Neural crest cell (in vitro differentiated cells): ENCODE data around the gene ABHD17B. TPM values are rescaled to one million over a fixed set of nuclear protein-coding genes. Genes with fewer than 3 reads are reported as not detected.
"Not testable (repeated sequence)": the region's sequence is repeated elsewhere in the genome, so short reads cannot be mapped to it uniquely, and the experiment has no call there.

ENCODE experiments used
- DNase-seq: peaks from one replicate; pipeline ENCODE4 v3.0.0; 2021; ENCODE audit warnings: low read depth, mixed read lengths, low spot score
- H3K27ac Mint-ChIP-seq: one replicate; pipeline ENCODE4 v1.8.0; 2021; ENCODE audit warnings: mild to moderate bottlenecking, mixed read lengths; ENCODE audit not compliant: unreplicated experiment
- H3K27me3 Mint-ChIP-seq: 2 replicates; pipeline ENCODE4 v1.8.0; 2021; ENCODE audit warnings: low read depth, mild to moderate bottlenecking, mixed read lengths
- H3K36me3 Mint-ChIP-seq: 2 replicates; pipeline ENCODE4 v1.8.0; 2021; ENCODE audit warnings: low read depth, mild to moderate bottlenecking, mixed read lengths
- H3K4me1 Mint-ChIP-seq: 2 replicates; pipeline ENCODE4 v1.8.0; 2021; ENCODE audit warnings: mixed read lengths
- H3K4me3 Mint-ChIP-seq: one replicate; pipeline ENCODE4 v1.8.0; 2021; ENCODE audit warnings: mild to moderate bottlenecking, mixed read lengths
- H3K9me3 Mint-ChIP-seq: 2 replicates; pipeline ENCODE4 v1.8.0; 2021; ENCODE audit warnings: mixed read lengths
- CTCF ChIP-seq: fragments of 200-600 bp; sonication (generic); conservative IDR thresholded peaks from 2 replicates; pipeline ENCODE4 v1.5.0; 2021; ENCODE audit warnings: antibody characterized with exemption, mild to moderate bottlenecking
- total RNA-seq: library from RNA; stranded (reverse); gene quantifications from 2 replicates; pipeline ENCODE4 v1.2.1, GENCODE V29; 2021

The ABHD17B gene
- total RNA-seq, 1 donor from 2014 or later, result 42.1 TPM

- H3K36me3 Mint-ChIP-seq, result no peaks in the 10 kb centered on the region
- H3K4me1 Mint-ChIP-seq, result peaks cover 54% of the 10 kb centered on the region
- DNase-seq, result no peak
- H3K27me3 Mint-ChIP-seq, result no peaks in the 10 kb centered on the region
- no peaks in the 10 kb centered on the region for H3K9me3 Mint-ChIP-seq
- TF ChIP-seq CTCF, result no peak
- no peak overlapping the region for H3K27ac Mint-ChIP-seq
- H3K4me3 Mint-ChIP-seq, result peak overlapping the region; percentile 6
Measured at GRCh38 chr9:71904076-71904475, 6.9 kb downstream of the ABHD17B start.

- DNase-seq, result no peak
- Mint-ChIP-seq H3K27me3 (no peaks in the 10 kb centered on the region), H3K27ac (no peak overlapping the region), H3K9me3 (no peaks in the 10 kb centered on the region), H3K4me1 (peaks cover 49% of the 10 kb centered on the region), H3K4me3 (no peak overlapping the region), H3K36me3 (no peaks in the 10 kb centered on the region)
- TF ChIP-seq CTCF, result no peak
Measured at GRCh38 chr9:71901695-71902597, 9.0 kb downstream of the ABHD17B start.

- peaks cover 42% of the 10 kb centered on the region for H3K4me1 Mint-ChIP-seq
- not testable (repeated sequence) for H3K27ac Mint-ChIP-seq, DNase-seq, H3K4me3 Mint-ChIP-seq, H3K36me3 Mint-ChIP-seq, H3K9me3 Mint-ChIP-seq, H3K27me3 Mint-ChIP-seq
Measured at GRCh38 chr9:71898756-71899155, 12.2 kb downstream of the ABHD17B start.

- Mint-ChIP-seq H3K9me3 (no peaks in the 10 kb centered on the region), H3K4me3 (no peak overlapping the region), H3K36me3 (no peaks in the 10 kb centered on the region), H3K27ac (no peak overlapping the region), H3K27me3 (no peaks in the 10 kb centered on the region), H3K4me1 (peaks cover 43% of the 10 kb centered on the region)
- no peak for TF ChIP-seq CTCF
- no peak for DNase-seq
Measured at GRCh38 chr9:71897577-71897976, 13.4 kb downstream of the ABHD17B start.

- peaks cover 37% of the 10 kb centered on the region for H3K4me1 Mint-ChIP-seq
- no peak overlapping the region for H3K4me3 Mint-ChIP-seq
- DNase-seq, result no peak
- no peaks in the 10 kb centered on the region for H3K36me3 Mint-ChIP-seq
- H3K27me3 Mint-ChIP-seq, result no peaks in the 10 kb centered on the region
- H3K27ac Mint-ChIP-seq, result no peak overlapping the region
- no peak for TF ChIP-seq CTCF
- no peaks in the 10 kb centered on the region for H3K9me3 Mint-ChIP-seq
Measured at GRCh38 chr9:71896761-71897160, 14.2 kb downstream of the ABHD17B start.

- Mint-ChIP-seq H3K27me3 (no peaks in the 10 kb centered on the region), H3K27ac (no peak overlapping the region), H3K4me1 (peaks cover 40% of the 10 kb centered on the region), H3K36me3 (no peaks in the 10 kb centered on the region), H3K4me3 (no peak overlapping the region), H3K9me3 (no peaks in the 10 kb centered on the region)
- no peak for TF ChIP-seq CTCF
- DNase-seq, result no peak
Measured at GRCh38 chr9:71895955-71896354, 15.0 kb downstream of the ABHD17B start.
